Fibroblast of skin of abdomen (primary cell): Measurements from ENCODE around the gene EPC1.
A peak's percentile ranks its signal among the peaks of the same experiment; 100 is the strongest.
"Not testable (repeated sequence)": the region's sequence is repeated elsewhere in the genome, so short reads cannot be mapped to it uniquely, and the experiment has no call there.

Experiments used
- DNase-seq: peaks from one replicate; pipeline ENCODE4 v3.0.0-alpha.2; 2013

EPC1 gene

DNA sequence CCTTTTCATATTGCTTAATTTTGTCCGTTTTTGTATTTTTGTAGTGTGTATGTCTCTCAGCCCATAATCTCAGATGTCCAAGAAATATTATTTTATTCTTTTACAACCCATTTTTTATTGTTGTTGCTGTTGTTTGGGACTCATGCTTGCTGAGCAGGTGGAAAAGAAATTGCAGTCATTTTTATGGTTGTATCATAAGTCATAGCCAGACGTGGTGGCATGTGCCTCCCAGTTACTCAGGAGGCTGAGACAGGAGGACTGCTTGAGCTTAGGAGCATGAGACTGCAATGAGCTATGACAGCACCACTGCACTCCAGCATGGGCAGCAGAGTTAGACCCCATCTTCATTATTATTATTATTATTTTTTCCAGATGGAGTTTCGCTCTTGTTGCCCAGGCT, 117.8 kb downstream of the EPC1 start:
- no peak for DNase-seq

GRCh38 chr10:32227802-32228201, 119.2 kb downstream of the EPC1 start:
- DNase-seq: no peak

- no peak for DNase-seq
These were observed 120.3 kb downstream of the EPC1 start for GRCh38 chr10:32226624-32227023.

- DNase-seq: no peak
These were observed 121.0 kb downstream of the EPC1 start for GRCh38 chr10:32225976-32226375.

DNA sequence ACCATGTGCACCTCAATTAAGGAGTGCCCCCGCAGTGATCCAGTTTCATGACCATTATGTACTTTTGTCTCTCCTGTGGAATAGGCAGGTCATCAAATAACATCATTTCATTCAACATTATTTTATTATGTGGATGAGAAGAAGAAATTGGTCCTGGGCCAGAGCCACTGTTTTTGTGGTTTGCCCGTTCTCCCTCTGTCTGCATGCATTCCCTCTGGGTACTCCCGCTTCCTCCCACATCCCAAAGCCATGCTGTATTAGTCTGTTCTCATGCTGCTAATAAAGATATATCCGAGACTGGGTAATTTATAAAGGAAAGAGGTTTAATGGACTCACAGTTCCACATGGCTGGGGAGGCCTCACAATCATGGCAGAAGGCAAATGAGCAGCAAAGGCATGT, 124.6 kb downstream of the EPC1 start:
- not testable (repeated sequence) for DNase-seq

- DNase-seq: not testable (repeated sequence)
These were observed 127.8 kb downstream of the EPC1 start for GRCh38 chr10:32219156-32219555.

DNA sequence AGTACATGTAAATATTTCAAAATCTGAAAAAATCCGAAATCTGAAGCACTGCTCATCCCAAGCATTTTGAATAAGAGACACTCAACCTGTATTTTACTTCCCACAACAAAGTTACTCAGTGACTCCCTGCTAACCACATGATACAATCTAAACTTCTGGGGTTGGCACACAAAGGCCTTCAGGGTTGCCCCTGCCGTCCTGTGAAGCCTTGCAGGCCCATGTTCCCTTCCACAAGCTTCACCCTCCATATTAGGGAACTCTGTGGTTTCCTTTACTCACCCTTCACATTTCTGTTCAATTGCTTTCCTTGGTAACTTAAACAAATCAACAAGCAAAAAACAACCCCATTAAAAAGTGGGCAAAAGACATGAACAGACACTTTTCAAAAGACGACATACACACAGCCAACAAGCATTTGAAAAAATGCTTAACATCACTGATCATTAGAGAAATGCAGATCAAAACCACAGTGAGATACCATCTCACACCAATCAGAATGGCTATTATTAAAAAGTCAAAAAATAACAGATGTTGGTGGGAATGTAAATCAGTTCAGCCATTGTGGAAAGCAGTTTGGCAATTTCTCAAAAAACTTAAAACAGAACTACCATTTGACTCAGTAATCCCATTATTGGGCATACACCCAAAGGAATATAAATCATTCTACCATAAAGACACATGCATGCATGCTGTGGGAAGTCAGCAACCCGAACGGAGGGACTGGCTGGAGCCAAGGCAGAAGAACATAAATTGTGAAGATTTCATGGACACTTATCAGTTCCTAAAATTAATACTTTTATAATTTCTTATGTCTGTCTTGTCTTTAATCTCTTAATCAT, 128.5 kb downstream of the EPC1 start:
- DNase-seq: peak; percentile 45
